ENCODE data around the gene HTR3B.

- TF ChIP-seq POLR2A (IDR thresholded peaks at IDR 0.05), result no peak
- TF ChIP-seq, protein P1, sequence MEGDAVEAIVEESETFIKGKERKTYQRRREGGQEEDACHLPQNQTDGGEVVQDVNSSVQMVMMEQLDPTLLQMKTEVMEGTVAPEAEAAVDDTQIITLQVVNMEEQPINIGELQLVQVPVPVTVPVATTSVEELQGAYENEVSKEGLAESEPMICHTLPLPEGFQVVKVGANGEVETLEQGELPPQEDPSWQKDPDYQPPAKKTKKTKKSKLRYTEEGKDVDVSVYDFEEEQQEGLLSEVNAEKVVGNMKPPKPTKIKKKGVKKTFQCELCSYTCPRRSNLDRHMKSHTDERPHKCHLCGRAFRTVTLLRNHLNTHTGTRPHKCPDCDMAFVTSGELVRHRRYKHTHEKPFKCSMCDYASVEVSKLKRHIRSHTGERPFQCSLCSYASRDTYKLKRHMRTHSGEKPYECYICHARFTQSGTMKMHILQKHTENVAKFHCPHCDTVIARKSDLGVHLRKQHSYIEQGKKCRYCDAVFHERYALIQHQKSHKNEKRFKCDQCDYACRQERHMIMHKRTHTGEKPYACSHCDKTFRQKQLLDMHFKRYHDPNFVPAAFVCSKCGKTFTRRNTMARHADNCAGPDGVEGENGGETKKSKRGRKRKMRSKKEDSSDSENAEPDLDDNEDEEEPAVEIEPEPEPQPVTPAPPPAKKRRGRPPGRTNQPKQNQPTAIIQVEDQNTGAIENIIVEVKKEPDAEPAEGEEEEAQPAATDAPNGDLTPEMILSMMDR (IDR thresholded peaks at IDR 0.05), result no peak
Observed at GRCh38 chr11:113906038-113906437, 1.4 kb downstream of the HTR3B start.

All from thyroid gland (tissue), 4 donors.